ENCODE results near the gene PATL2. TPM values are rescaled to one million over a fixed set of nuclear protein-coding genes. Genes with fewer than 3 reads are reported as not detected.
"Not testable (repeated sequence)": the region's sequence is repeated elsewhere in the genome, so short reads cannot be mapped to it uniquely, and the experiment has no call there.

The PATL2 gene
- total RNA-seq, 4 donors from 2014 or later: 4.0 to 35.5 (median 9.5) TPM

DNA sequence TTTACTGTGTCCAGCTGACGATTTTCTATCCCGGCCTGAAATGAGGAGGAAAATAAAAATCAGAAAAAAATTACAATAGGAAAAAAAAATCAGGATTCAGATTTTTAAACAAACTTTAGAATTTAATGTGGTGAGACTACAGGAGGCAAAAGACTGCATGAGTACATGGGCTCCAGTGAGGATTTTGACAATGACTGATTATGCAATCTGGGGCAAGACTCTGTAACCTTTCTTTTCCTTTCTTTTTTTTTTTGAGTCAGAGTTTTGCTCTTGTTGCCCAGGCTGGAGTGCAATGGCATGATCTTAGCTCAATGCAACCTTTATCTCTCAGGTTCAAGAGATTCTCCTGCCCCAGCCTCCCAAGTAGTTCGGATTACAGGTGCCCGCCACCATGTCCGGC, 77.5 kb downstream of the PATL2 start:
- Histone ChIP-seq H3K27ac (no peak overlapping the region), H3K36me3 (peaks cover 0 to 87% (median 3%) of the 10 kb centered on the region in 3 donors), H3K4me1 (no peaks in the 10 kb centered on the region), H3K9me3 (no peaks in the 10 kb centered on the region), H3K27me3 (no peaks in the 10 kb centered on the region), H3K4me3 (no peak overlapping the region)
- no peak for TF ChIP-seq POLR2A (IDR thresholded peaks at IDR 0.05)
- no peak for TF ChIP-seq CTCF (IDR thresholded peaks at IDR 0.05)
- no peak for DNase-seq

DNA sequence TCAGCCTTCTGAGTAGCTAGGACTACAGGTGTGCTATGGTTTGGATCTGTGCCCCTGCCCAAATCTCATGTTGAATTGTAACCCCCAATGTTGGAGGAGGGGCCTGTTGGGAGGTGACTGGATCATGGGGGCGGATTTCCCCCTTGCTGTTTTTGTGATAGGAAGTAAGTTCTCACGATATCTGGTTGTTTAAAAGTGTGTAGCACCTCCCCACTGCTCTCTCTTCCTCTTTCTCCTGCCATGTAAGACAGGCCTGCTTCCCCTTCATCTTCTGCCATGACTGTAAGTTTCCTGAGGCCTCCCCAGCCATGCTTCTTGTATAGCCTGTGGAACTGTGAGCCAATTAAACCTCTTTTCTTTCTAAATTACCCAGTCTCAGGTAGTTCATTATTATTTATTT, 85.8 kb downstream of the PATL2 start:
- not testable (repeated sequence) for H3K27ac ChIP-seq, DNase-seq, H3K4me3 ChIP-seq, H3K9me3 ChIP-seq, H3K27me3 ChIP-seq, H3K4me1 ChIP-seq
- peaks cover 0 to 88% (median 3%) of the 10 kb centered on the region in 3 donors for H3K36me3 ChIP-seq

DNA sequence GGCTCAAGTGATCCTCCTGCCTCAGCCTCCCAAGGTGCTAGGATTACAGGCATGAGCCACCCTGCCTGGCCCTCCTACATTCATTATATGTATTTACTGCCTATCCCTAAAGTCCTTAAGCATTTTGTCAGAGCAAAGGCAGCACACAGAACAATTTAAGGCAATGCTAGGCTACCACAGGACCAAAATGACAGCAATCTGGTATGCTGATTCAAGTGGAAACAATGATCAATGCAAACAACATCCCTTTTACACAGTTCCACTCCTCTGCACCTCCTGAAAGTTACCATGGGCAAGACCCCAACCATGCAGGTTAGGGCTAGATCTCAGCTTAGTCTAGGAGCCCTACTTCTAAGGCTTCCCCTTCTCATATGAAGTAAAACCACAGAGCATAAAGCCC, 87.9 kb downstream of the PATL2 start:
- DNase-seq: no peak
- Histone ChIP-seq H3K9me3 (no peaks in the 10 kb centered on the region), H3K27ac (no peak overlapping the region), H3K27me3 (no peaks in the 10 kb centered on the region), H3K4me1 (no peaks in the 10 kb centered on the region), H3K36me3 (peaks cover 0 to 89% (median 0%) of the 10 kb centered on the region in 3 donors), H3K4me3 (no peak overlapping the region)
- TF ChIP-seq POLR2A (IDR thresholded peaks at IDR 0.05) (no peak), CTCF (IDR thresholded peaks at IDR 0.05) (no peak)

DNA sequence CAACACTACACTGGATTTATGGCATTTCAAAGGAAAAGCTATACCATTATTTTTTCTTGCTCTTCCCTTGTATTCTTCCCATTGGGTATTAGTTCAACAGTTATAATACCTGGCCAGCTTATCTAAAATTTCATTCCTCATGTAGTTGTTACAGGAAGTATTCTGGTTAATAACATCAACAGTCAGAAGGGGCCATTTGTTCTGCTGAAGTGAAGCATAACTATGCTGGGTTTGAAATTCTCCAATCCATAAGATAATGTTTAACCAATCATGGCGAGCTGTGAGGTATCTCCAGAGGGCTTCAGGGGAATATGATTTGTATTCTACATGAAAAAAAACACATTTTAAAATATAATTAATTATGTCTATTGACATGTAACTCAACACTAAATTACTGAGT, 91.0 kb downstream of the PATL2 start:
- H3K9me3 ChIP-seq: no peaks in the 10 kb centered on the region
- TF ChIP-seq CTCF (IDR thresholded peaks at IDR 0.05): no peak
- no peak for TF ChIP-seq POLR2A (IDR thresholded peaks at IDR 0.05)
- H3K27me3 ChIP-seq: no peaks in the 10 kb centered on the region
- H3K36me3 ChIP-seq: peaks cover 0 to 90% (median 0%) of the 10 kb centered on the region in 3 donors
- H3K4me3 ChIP-seq: no peak overlapping the region
- no peak for DNase-seq
- H3K27ac ChIP-seq: no peak overlapping the region
- no peaks in the 10 kb centered on the region for H3K4me1 ChIP-seq

GRCh38 chr15:44616974-44617373, 94.1 kb downstream of the PATL2 start:
- Histone ChIP-seq H3K36me3 (peaks cover 0 to 98% (median 0%) of the 10 kb centered on the region in 3 donors), H3K4me3 (no peak overlapping the region), H3K27me3 (no peaks in the 10 kb centered on the region), H3K27ac (no peak overlapping the region), H3K9me3 (no peaks in the 10 kb centered on the region), H3K4me1 (no peaks in the 10 kb centered on the region)
- TF ChIP-seq CTCF (IDR thresholded peaks at IDR 0.05) (no peak), POLR2A (IDR thresholded peaks at IDR 0.05) (no peak)
- no peak for DNase-seq

Small RNAs within 50 kb of the gene (small RNA-seq; reads per million reads assigned to genes)
- 0 reads per million in 2 donors for gene RF00019

Other genes starting within 250 kb of the PATL2 start
- 10 to 100 TPM; 28.0 to 88.3 (median 48.3) TPM for gene EIF3J, start 174.2 kb downstream of the PATL2 start, total RNA-seq
- 100 to 1,000 TPM; 125 to 215 (median 167) TPM for gene SPG11, start 47.7 kb downstream of the PATL2 start, total RNA-seq
- gene B2M, start 194 bp upstream of the PATL2 start, total RNA-seq: over 10,000 TPM in 1 of 4 donors, 1,000 to 10,000 TPM in 3; 2,244 to 13,999 (median 5,894) TPM
- gene TRIM69, start 25.2 kb upstream of the PATL2 start, total RNA-seq: 10 to 100 TPM in 2 of 4 donors, 1 to 10 TPM in 2; 6.7 to 11.7 (median 8.9) TPM
- not detected for gene TERB2, start 245.4 kb upstream of the PATL2 start, total RNA-seq

Measured in Peyer's patch (tissue), 4 donors.